GM21528 (cell line): ENCODE data around the gene CCDC33.

ENCODE experiments used
- ATAC-seq: cut with Tn5 transposase; IDR thresholded peaks from one replicate; pipeline ENCODE4 v1.9.1; 2021; ENCODE audit warnings: mild to moderate bottlenecking, moderate library complexity; ENCODE audit not compliant: unreplicated experiment, low FRiP score

The CCDC33 gene

DNA sequence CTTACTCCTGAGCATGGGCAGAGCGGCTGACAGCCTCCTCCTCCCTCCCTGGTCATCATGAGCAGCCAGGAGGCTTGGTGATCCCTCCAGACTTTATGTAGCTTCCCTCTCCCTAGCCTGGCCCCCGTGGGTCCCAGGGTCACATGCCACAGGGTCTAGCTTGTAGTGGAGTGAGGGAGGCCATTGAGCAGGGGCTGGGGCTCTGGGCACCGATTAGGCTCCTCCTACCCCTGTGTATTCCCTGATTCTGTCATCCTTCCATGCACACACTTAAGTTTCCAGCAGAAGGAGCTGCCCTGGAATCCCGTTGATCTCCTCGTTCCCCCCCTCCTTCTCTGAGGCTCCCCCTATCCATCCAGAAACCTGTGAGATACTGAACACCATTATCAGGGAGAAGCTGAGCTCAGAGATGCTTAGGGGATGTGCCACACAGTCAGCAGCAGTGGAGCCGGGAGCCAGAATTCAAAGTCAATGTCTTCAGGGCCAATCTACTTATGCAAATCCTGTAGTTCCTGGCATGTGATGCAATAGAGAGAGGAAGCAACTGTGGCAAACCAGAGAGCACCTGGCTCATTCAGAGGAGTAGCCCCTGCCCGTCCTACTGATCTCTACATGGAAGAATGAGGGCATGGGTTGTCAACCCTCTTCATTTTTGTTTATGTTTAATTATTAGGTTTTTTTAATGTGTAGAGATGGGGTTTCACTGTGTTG is 17.2 kb downstream of the CCDC33 start:
- no peak for ATAC-seq

GRCh38 chr15:74257105-74257504 is 21.0 kb downstream of the CCDC33 start:
- ATAC-seq, result no peak

- ATAC-seq, result no peak
These were observed 21.5 kb downstream of the CCDC33 start for GRCh38 chr15:74257623-74258022.

DNA sequence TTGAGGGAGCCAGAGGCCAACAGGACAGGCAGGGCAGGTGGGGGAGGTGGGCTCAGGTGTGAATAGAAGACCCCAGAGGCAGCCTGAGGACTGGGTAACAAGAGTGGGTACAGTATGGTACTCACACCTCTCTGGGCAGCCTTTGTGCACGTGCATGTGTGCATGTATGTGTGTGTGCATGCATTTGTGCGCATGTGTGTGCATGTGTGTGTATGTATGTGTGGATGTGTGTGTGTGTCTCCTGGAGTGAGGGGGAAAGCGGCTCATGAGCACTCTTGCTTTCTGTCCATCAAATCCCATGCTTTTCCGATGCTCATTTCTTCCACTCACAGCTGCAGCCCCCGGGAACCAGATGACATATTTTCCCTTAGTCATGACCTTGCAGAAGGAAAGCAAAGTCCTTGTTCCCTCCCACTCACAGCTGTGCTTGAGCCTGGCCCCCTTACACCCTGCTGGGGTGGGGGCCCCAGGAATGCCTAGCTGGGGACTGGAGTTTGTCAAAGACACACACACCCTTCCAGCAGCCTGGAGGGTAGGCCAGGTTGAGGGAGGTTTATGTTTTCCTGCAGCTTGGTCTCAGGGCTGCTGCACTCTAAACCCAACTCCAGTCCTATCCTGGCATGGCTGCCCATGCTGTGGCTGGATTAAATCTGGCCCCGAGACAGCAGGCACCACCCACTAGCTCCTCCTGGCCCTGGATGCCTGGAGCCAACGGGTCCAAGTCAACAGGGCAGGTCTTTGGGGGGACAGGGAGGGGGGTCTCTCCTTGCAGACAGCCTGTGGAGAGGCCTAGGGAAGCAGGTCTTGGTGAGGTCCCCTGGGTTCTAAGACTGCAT is 22.5 kb downstream of the CCDC33 start:
- no peak for ATAC-seq

GRCh38 chr15:74259292-74259648 is 23.1 kb downstream of the CCDC33 start:
- ATAC-seq, result no peak

GRCh38 chr15:74259821-74260607 is 23.9 kb downstream of the CCDC33 start:
- ATAC-seq, result no peak

DNA sequence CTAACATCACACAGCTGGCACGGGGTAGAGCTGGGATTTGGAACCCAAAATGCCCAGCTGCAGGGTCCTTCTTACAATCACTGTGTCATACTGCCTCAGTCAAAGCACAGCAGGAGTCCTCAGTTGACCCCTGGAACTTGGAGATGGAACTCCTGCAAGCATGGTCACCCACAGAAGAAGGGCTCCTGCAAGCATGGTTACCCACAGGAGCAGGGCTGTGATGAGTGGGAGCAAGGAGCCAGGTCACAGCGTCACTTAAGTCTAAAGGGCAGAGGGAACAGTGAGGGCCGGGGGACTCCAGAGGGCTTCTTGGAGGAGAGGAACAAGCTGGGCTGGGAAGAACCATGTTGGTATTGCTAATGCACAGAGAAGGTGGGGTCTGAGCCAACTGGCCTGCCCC is 24.9 kb downstream of the CCDC33 start:
- no peak for ATAC-seq

- no peak for ATAC-seq
These were observed 25.6 kb downstream of the CCDC33 start for GRCh38 chr15:74261685-74262084.

DNA sequence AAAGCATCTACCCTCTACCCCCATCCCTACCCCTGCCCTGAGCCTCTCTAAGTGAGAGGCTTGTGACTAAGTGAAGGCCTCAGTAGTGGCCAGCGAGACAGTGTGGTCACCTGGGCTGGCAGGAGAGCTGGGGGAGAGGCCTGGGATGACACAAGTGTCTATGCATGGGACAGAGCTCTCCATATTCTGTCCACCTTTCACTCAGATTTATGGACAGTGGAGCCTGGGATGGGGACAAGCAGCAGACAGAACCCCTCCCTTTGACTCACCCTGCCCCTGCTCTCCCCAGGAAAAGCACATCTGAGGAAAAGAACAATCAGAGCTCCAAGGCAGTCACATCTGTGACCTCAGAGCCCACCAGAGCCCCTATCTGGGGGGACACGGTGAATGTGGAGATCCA is 26.0 kb downstream of the CCDC33 start:
- no peak for ATAC-seq

DNA sequence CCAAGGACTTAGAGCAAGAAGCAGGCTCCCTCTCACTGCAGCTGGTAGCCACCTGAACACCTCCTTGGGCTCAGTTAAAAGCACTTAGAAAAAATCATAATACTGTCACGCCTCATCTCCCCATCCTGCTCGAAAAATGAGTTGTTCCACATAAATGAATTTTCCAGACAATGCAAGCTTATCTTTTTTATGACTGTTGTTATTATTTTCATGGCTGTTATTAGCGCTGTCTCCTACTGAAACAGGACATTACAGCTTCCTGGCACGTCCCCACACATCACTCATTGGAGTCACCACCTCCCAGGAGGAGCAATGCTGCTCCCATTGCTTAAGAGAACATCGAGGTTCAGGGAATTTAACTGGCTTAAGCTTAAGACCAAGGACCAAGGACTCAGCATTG is 26.5 kb downstream of the CCDC33 start:
- ATAC-seq, result no peak

DNA sequence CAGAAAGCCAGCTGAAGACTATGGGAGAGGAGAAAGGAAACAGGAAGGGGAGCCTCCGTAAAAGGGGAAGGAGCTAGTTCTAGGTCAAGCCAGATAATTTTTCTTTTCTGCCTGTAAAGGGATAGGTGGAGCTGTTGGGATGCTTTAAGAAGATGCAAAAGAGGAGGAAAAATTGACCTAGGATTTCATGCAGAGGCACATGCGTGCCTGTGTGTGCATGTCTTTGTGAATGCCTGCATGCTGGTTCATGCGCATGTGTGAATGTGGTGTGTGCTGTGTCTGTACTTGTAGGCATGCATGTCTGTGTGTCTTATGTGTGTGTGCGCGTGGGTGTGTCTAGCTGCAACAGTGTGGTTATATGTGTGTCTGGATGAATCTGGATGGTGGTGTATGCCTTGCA is 27.3 kb downstream of the CCDC33 start:
- ATAC-seq, result no peak

- ATAC-seq, result no peak
These were observed 28.0 kb downstream of the CCDC33 start for GRCh38 chr15:74264081-74264501.

DNA sequence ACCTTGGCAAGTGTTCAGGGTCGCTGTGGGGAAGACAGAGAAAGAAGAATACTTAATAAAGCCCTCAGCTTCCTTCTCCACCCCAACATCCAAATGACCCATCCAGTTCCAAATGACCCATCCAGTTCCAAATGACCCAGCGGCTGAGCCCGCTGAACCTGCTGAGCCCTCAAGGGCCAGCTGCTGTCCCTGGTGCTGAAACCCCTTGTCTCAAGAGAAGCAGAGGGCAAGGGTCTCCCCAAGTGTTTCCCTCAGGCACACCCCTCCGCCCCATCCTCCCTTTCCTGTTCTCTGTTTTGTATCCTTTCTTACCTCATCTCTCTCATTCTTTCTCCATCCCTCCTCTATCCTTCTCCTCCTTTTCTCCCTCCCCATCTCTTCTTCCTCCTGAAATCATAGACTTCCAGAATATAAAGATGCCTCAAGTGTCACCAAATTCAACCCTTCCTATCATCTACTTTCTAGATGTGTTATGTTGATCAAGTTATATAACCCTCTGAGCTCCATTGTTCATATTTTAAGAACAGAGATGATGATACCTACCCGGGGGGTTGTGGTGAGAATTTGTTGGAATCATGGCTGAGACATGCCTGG is 29.0 kb downstream of the CCDC33 start:
- ATAC-seq, result no peak

DNA sequence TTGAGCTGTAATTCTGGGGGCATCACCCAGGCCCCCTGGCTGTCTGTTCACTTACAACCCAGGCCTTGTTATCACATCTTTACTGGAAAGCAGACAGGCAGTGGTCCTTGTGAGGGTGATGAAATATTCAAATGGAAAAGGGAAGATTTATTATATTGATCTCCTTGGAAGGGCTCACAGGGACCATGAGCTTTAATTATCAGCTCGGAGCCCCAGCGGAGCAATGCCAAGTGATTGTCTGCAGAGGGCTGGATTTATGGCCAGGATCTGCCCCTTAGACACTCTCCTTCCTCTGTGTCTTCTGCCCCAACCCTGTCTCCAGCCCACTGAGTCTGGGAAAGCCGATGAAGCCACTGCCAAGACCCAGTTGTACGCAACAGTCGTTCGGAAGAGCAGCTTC is 31.9 kb downstream of the CCDC33 start:
- ATAC-seq, result no peak

DNA sequence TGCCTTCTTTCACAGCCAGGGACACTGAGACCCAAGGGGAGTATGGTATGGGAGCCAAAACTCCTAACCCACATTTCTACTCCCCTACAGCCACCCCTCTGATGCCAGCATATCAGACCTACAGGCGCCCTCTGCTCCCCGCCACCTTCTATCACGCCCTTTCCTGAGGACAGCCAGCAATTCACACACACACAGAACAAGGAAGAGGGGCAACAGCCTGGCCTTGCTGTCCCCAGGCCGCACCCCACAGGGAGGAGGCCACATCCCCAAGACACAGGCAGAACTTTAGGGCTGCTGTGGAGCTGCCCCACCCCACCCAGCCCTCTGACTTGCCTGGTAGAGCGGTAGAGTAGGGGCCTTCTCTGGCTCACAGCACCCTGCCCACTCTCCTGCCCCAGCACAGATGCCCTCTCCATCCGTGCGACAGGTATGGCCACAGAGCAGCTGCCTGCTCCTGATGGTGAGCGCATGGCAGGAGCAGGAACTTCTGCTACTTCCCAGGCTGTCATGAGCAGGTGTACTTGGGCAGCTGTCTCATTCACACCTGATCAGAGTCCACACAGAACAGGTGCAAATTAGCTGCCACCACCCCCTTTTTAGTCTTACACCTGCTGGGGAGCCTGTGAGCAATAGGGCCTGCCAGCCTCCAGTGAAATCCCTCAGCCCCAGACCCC is 33.4 kb downstream of the CCDC33 start:
- no peak for ATAC-seq

GRCh38 chr15:74270155-74270554 is 34.0 kb downstream of the CCDC33 start:
- ATAC-seq, result no peak

DNA sequence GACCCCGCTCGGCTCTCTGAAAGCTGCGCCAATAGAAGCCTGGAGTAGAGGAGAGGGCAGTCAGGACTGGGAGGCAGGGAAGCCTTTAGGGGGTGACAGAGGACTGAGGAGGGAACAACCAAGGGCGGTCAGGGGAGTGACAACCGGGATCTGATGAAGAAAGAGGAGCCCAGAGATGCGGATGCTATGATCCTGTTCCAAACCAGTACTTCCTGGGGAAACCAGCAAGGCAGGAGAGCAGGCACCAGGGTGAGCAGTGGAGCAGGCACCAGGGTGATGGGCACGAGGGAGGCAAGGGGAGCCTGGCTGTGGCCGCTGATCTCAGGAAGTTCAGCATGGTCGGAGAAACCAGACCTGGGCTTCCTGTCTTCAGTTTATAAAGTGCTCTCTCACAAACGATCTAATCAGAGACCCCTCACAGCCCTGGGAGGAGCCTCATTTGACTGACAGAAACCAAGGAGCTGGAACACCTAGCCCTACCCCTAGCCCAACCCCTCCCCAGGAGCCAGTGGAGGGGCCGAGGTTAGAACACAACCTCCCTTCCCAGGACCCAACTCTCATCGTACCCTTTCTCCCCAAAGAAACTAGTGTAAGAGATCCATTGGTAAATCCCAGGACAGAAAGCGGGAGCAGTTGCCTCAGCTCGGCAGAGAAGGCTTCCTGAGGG is 34.9 kb downstream of the CCDC33 start:
- ATAC-seq, result no peak

DNA sequence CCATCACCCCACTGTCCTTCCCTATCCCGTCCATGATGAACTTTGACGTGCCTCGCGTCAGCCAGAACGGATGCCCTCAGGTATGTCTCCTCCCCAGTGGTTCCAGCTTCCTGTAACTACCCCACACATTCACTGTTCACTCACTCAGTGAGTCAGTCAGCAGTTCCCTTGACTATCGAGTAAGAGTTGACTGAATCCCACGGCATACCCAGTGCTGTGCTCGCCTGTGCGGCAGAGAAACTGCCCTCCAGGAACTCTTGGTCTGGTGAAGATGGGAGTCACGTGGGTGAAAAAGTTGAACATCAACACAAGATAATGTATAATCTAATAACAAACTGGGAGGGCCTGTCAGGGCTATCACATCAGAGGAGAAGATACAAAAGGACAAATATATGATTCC is 36.7 kb downstream of the CCDC33 start:
- ATAC-seq, result no peak

DNA sequence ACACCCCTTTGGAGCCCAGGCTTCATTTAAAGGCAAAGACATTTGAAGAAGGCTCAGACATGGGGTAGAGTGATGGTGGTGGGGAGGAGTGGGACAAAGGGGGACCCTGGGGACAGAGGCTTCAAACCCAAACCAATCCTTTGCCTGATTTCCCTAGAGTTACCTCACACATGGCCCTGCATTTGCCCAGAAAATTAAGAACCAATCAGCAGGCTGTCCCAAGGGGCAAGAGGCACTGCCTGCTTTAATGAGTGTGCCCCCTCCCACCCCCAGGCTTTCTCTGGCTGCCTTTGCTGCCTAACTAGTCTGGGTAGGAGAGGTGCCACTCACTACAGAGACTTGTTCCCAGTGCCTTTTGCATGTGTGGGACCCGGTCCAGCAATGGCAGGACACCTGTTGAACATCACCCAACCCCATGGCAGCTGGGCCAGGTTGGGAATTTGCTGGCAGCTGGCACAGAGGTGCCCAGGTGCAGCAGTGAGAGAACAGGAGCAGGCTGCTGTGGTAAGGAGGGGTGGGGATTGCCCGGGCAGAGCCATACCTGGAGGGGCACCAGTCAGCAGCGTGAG is 38.4 kb downstream of the CCDC33 start:
- no peak for ATAC-seq

- ATAC-seq, result no peak
These were observed 39.8 kb downstream of the CCDC33 start for GRCh38 chr15:74275957-74276356.
